Heart left ventricle (tissue), 16 donors: Measurements from ENCODE around the gene STX12. TPM values are rescaled to one million over a fixed set of nuclear protein-coding genes. Genes with fewer than 3 reads are reported as not detected.

Experiments used
- ATAC-seq, 4 donors: fragments of 200-7000 bp; cut with Tn5 transposase; one replicate each; pipeline ENCODE4 v1.9.1; 2020 to 2022; ENCODE audit warnings: moderate library complexity in 4 of 4, mild to moderate bottlenecking in 3 of 4, moderate number of reproducible peaks in 1 of 4
- DNase-seq, 5 donors: peaks; one replicate each; pipeline ENCODE4 v3.0.0-alpha.2; 2020
- H3K27ac ChIP-seq, 12 donors: fragments of 200-600 bp; sonication (generic) in 4 of 12; one replicate each; pipeline versions ENCODE4 v1.5.0 to v1.8.0; 2016 to 2022; ENCODE audit warnings: mild to moderate bottlenecking in 2 of 12
- H3K27me3 ChIP-seq, 9 donors: fragments of 200-600 bp; sonication (generic) in 2 of 9; one replicate each; pipeline versions ENCODE4 v1.5.1 to v1.8.0; 2016 to 2022; ENCODE audit warnings: mild to moderate bottlenecking in 3 of 9
- H3K36me3 ChIP-seq, 9 donors: fragments of 200-600 bp; sonication (generic) in 2 of 9; one replicate each; pipeline versions ENCODE4 v1.5.0 to v1.8.0; 2018 to 2022; ENCODE audit warnings: mild to moderate bottlenecking in 2 of 9
- H3K4me1 ChIP-seq, 12 donors: fragments of 200-600 bp; sonication (generic) in 4 of 12; one replicate each; pipeline versions ENCODE4 v1.5.0 to v1.8.0; 2016 to 2022; ENCODE audit warnings: mild to moderate bottlenecking in 3 of 12
- H3K4me3 ChIP-seq, 12 donors: fragments of 200-600 bp; sonication (generic) in 4 of 12; one replicate each; pipeline versions ENCODE4 v1.5.0 to v1.8.0; 2017 to 2022; ENCODE audit warnings: mild to moderate bottlenecking in 9 of 12, moderate library complexity in 4 of 12
- H3K9me3 ChIP-seq, 12 donors: fragments of 200-600 bp; sonication (generic) in 4 of 12; one replicate each; pipeline versions ENCODE4 v1.5.0 to v1.8.0; 2016 to 2022; ENCODE audit warnings: mild to moderate bottlenecking in 1 of 12
- POLR2A ChIP-seq, 2 donors: fragments of 450-650 bp; IDR thresholded peaks; one replicate each; pipeline ENCODE4 v1.6.1; 2017; ENCODE audit warnings: antibody characterized with exemption in 2 of 2, mild to moderate bottlenecking in 2 of 2, moderate library complexity in 2 of 2
- WGBS, 4 donors: extraction: QIAGEN DNeasy Blood & Tissue Kit in 2 of 4; methylation state at CpG; one replicate each; pipeline versions ENCODE4 v1.1.5 to v1.1.7; 2013 to 2018; 5-methylcytosine and 5-hydroxymethylcytosine counted together
- intact Hi-C, 10 donors: fragments of 100-400 bp; cut with DNase I; formaldehyde crosslinking; loops; one replicate each; pipeline versions ENCODE4 v1.11.1 to v1.14.2; 2022
- polyA plus RNA-seq, 2 donors: library from polyadenylated mRNA; stranded (reverse); fragments of 200-250 nt; gene quantifications; one replicate each; pipeline ENCODE4 v1.2.3, GENCODE V29; 2013
- total RNA-seq, 9 donors: library from RNA; depleted of rRNA in 2 of 9; stranded (reverse); fragments of >200 nt in 2 of 9; fragmentation: NEBNext Ultra II Directional in 3 of 9; extraction: Animal tissue kit (Norgen Biotek cat#: 25700) in 3 of 9; gene quantifications; one replicate each; pipeline versions ENCODE4 v1.1.0 to v1.2.4, GENCODE V29; 2016 to 2023
- TF ChIP-seq, protein P1 (sequence below), 12 donors: fragments of 200-600 bp; sonication (generic) in 4 of 12; IDR thresholded peaks; one replicate each; pipeline versions ENCODE4 v1.5.0 to v1.8.0; 2018 to 2022; ENCODE audit warnings: antibody characterized with exemption in 12 of 12, mild to moderate bottlenecking in 5 of 12
- donor health status: ischemic (EF 13 %, LVEDD 7.1; RV severe dilation, severe dysfunction).
- donor health status: healthy with polysubstance abuse.
- donor health status: DM: no; HTN: yes; CAD: no.
- donor health status: DM: no; HTN: no; CAD: no.
- donor health status: ischemic (EF 25% LVEDD 6.9; RV normal size, moderate dysfunction).
- donor health status: ischemic (EF 25% LVEDD 5.7; RV mildly dilated, moderate dysfunction).
- donor health status: healthy.
- donor health status: DM: yes; HTN: yes; CAD: no.
- donor health status: ischemic (EF 35%, LVEDD 5.7; RV mildly dilated, moderate dysfunction).
- donor health status: nonischemic (EF 11% LVEDD 7.7; RV severe dilation, severe dysfunction).
- donor health status: DM: yes; HTN: yes; CAD: no.
- donor health status: PGD.
- donor health status: ischemic (EF 29% LVEDD 5.4; RV normal size, mild dysfunction).
- donor health status: nonischemic (EF 23%, LVEDD 6.1; RV moderate dilation, normal function).

The STX12 gene
- total and polyA plus RNA-seq, 11 donors: 10.7 to 46.8 (median 26.5) TPM

DNA sequence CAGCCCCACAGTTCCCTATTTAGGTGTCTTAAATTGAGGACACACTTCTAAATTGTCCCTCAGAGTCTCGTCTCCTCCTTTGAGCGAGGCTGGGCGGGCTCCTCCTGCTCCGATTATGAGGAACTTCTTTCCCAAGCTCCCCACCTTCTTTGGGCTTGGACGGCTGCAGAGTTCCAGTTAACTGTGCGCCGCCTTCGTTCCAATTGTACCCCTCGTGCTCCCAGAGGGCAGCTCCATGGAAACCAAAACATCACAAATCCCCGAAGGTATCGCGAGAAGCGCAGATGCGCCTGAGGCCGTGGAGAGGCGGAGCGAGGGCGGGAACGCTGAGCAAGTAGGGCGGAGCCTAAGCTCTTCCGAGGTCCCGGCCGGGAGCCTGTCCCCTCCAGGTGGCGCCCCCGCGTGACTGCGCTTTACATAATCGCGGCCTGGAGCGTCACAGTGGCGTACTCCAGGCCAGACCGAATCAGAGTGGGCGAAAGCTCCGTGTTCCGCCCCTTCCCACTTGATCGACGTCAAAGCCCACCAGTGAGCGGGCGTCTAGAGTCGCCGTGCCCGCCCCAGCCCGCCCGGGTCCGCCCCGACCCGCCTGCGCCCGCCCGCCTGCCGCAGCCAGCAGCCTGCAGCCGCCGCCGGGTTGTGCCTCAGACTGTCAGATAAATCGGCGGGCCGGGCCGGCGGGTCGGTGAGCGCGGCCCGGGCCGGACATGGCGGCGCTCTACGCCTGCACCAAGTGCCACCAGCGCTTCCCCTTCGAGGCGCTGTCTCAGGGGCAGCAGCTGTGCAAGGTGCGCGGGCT, 47.4 kb upstream of the STX12 start, which contains the start of gene FAM76A:
TSS of gene FAM76A (plus strand) at position 588 of the 799 bp plus-strand sequence. CDS start at position 708, 120 bp downstream.
- Histone ChIP-seq H3K4me1 (peaks cover 0 to 23% (median 17%) of the 10 kb centered on the region in 12 donors), H3K27me3 (no peaks in the 10 kb centered on the region), H3K27ac (peak within 1 kb of the TSS; percentile 73 to 98 (median 93)), H3K9me3 (no peaks in the 10 kb centered on the region), H3K36me3 (peaks cover 0 to 34% (median 28%) of the 10 kb centered on the region in 9 donors), H3K4me3 (peak within 1 kb of the TSS; percentile 71 to 100 (median 92))
- intact Hi-C loops: loop anchor here in 7 of 10 donors (1.0 to 5.0 kb wide), 5 partner anchors 47 to 105 kb away; partner anchors contain the start of genes IFI6 (in 7 of the 7), STX12 (in 3 of the 7) and PPP1R8 (in 1 of the 7)
- peak; percentile 41 to 91 for TF ChIP-seq POLR2A (IDR thresholded peaks at IDR 0.05)
- TF ChIP-seq, protein P1, sequence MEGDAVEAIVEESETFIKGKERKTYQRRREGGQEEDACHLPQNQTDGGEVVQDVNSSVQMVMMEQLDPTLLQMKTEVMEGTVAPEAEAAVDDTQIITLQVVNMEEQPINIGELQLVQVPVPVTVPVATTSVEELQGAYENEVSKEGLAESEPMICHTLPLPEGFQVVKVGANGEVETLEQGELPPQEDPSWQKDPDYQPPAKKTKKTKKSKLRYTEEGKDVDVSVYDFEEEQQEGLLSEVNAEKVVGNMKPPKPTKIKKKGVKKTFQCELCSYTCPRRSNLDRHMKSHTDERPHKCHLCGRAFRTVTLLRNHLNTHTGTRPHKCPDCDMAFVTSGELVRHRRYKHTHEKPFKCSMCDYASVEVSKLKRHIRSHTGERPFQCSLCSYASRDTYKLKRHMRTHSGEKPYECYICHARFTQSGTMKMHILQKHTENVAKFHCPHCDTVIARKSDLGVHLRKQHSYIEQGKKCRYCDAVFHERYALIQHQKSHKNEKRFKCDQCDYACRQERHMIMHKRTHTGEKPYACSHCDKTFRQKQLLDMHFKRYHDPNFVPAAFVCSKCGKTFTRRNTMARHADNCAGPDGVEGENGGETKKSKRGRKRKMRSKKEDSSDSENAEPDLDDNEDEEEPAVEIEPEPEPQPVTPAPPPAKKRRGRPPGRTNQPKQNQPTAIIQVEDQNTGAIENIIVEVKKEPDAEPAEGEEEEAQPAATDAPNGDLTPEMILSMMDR (IDR thresholded peaks at IDR 0.05): peak; percentile 29 to 85 (median 52)
- peak; percentile 98 to 99 (median 99) for ATAC-seq
- WGBS, 4 donors: 1 to 3% (median 3%) methylated on average over 26 to 72 of the region's 72 CpGs
- peak; percentile 99 to 100 (median 100) for DNase-seq

- peak in 2 of 4 donors; percentile 19 to 35 for ATAC-seq
- TF ChIP-seq, protein P1 (IDR thresholded peaks at IDR 0.05): no peak
- no peak for TF ChIP-seq POLR2A (IDR thresholded peaks at IDR 0.05)
- Histone ChIP-seq H3K4me1 (peaks cover 0 to 23% (median 17%) of the 10 kb centered on the region in 12 donors), H3K36me3 (peaks cover 0 to 42% (median 31%) of the 10 kb centered on the region in 9 donors), H3K4me3 (peak overlapping the region; percentile 71 to 100 (median 92)), H3K27ac (peak overlapping the region; percentile 49 to 98 (median 93)), H3K27me3 (no peaks in the 10 kb centered on the region), H3K9me3 (no peaks in the 10 kb centered on the region)
- WGBS, 4 donors: 0 to 1% (median 0%) methylated on average over 24 to 46 of the region's 46 CpGs
- intact Hi-C loops: loop anchor here in 3 of 10 donors (2.0 to 5.0 kb wide), 2 partner anchors 46 kb away; partner anchors contain the start of gene STX12 (in 3 of the 3)
- peak; percentile 59 to 77 (median 61) for DNase-seq
These were observed 46.6 kb upstream of the STX12 start for GRCh38 chr1:27726173-27727044.

- Histone ChIP-seq H3K27me3 (no peaks in the 10 kb centered on the region), H3K9me3 (no peaks in the 10 kb centered on the region), H3K4me3 (peak overlapping the region in 7 of 12 donors; percentile 88 to 99 (median 92)), H3K27ac (peak overlapping the region in 3 of 12 donors; percentile 86 to 97 (median 95)), H3K36me3 (peaks cover 0 to 49% (median 38%) of the 10 kb centered on the region in 9 donors), H3K4me1 (peaks cover 0 to 23% (median 17%) of the 10 kb centered on the region in 12 donors)
- ATAC-seq (no peak), DNase-seq (no peak)
- intact Hi-C loops: loop anchor here in 3 of 10 donors (2.0 to 5.0 kb wide), 2 partner anchors 45 to 46 kb away; partner anchors contain the start of gene STX12 (in 3 of the 3)
- TF ChIP-seq, protein P1 (IDR thresholded peaks at IDR 0.05): no peak
- no peak for TF ChIP-seq POLR2A (IDR thresholded peaks at IDR 0.05)
- 55 to 70% (median 68%) methylated on average over 3 of the region's 3 CpGs for WGBS, 4 donors
These were observed 45.9 kb upstream of the STX12 start for GRCh38 chr1:27727126-27727525.
